HG02840 (cell line): Measurements from ENCODE around the gene ZNF618.

Source experiments
- ATAC-seq: cut with Tn5 transposase; IDR thresholded peaks from one replicate; pipeline ENCODE4 v1.9.1; 2021; ENCODE audit warnings: mild to moderate bottlenecking, moderate library complexity, moderate number of reproducible peaks; ENCODE audit not compliant: unreplicated experiment, low FRiP score

The ZNF618 gene

DNA sequence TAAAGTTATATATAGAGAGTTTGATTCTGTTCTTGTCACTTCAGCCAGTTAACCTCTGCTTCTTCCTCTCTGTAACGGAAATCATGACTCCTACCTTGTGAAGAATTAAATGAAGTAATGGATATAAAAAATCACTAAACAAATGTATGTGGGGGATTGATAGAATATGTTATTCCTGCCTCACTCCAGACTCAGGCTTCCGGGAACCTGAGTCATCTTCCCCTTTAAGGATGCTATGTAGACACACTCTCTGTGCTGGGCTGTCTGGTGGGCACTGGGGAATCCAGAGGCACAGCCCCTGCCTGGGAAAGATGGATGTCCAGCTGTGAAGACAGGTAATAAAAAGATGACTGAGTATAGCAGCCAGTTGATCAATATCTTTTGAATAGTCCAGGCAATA, 77.4 kb downstream of the ZNF618 start:
- ATAC-seq = no peak

DNA sequence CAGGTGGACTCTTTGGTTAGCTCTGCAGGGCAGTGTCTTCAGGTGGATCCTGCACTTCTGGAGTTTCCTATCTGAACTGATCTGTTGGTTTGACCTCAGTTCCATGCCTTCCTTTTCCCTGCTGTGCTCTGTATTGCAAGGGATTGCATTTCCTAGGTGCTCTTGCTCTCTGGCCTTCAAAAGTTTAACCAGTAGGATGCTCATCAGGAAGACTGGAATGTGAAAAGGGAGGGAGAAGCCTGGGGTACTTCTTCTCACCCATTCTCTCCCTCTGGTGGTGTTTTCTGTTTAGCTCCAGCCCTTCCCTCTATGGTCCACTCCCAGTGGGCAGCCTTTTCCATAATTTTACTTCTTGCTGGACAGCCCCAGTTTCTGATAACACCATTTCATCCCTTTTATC, 78.5 kb downstream of the ZNF618 start:
- ATAC-seq = no peak

DNA sequence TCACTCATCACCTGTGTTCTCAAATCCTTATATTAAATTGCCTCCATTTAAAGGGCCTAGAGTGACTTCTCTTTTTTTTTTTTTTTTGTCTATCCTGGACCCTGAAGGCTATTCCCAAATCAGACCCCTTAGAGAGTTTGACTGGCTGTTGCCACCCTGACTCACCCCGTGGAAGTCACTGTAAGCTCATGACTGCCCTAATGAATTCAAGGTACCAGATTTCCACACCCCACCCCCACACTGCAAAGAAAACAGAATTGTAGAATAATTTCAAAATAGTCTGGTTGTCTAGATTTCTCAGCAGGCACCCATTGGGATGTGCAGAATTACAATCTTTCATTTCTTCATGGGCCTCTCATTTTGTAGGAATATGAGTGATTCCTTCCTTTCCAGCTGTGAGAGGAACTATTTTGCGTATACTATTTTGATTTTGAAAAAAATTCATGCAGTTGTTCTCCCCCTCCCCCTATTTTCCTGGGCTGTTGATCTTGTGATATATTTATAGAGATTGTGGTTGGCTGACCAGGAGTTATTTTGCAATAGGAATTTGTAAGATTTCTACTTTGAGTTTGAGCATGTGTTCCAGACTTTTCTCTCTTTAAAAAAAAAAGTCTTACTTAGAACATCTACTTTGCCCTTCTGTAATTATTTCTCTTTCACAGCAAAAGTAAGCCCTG, 79.1 kb downstream of the ZNF618 start:
- ATAC-seq = no peak

DNA sequence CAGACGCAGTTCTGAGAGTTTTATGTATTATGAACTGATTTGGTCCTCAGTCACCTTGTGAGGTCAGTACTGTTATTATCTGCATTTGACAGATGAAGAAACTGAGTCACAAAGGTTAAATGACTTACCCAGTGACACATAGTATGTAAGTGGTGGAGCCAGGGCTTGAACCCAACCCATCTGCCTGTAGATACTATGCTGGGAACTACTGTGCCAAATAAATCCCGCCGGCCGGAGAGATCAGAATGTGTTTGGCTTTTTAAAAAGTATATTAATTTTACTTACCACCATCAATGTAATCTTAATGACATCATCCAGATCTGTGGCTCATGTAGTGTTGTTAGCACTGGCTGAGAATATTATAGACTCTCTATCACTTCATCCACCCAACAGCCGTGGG, 80.8 kb downstream of the ZNF618 start:
- ATAC-seq = no peak

DNA sequence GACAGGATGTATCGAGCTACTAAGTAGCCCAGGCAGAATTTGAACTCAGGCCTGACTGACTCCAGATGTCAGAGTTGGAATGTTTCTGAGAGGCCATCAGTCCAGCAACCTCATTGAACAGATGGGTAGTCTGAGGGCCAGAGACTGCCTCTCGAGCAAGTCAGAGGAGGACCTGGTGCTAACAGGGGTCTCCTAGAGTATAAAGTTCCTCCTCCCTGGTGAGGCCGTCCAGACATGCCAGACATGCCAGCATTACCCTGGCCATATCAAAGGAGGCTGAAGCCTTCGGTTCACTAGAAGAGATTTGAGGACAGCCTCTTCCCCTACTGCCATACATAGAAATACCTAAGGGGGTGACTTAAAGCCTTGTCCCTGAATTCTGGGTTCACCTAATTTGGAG, 81.2 kb downstream of the ZNF618 start:
- ATAC-seq = no peak

DNA sequence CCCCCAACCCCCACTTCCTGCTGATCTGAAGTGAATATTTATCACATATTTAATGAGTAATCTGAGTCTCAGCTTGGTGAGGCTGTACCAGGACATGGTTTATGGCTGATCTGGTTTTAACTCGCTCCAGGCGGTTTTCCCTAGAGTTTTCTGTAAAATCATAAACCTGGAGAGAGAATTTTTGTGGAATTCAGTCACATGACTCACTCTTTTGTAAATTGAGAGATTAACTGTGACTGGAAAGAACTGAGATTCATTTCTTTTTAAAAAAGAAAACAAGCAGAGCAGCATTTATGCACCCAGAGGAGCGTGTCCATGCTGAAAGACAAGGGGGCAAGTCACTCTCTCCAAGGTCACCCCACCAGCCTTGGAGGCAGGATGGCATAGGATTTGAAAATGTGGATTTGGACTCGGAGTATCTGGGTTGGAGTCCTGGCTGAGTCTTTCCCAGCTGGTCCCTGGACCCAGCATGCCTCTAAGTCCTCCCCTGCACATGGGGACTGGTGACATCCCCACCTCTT, 81.8 kb downstream of the ZNF618 start:
- ATAC-seq = no peak

DNA sequence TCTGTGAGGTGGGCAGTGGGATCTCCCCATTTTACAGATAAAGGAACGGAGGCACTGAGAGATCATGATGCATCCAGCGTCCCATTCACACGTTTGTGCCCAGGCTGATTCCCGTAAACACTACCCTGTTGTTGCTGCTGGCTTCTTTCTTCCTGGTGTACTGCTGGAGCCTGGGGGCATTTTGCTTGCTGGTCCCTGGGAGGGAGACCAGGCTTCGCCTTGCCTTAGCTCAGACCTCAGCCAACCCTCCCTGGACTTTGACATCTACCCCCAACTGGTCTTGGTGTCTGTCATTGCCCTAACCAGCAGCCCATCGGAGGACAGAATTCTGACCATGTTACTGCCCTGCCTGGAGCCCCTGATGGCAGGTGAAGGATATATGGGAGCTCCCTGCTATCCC, 82.4 kb downstream of the ZNF618 start:
- ATAC-seq = no peak

DNA sequence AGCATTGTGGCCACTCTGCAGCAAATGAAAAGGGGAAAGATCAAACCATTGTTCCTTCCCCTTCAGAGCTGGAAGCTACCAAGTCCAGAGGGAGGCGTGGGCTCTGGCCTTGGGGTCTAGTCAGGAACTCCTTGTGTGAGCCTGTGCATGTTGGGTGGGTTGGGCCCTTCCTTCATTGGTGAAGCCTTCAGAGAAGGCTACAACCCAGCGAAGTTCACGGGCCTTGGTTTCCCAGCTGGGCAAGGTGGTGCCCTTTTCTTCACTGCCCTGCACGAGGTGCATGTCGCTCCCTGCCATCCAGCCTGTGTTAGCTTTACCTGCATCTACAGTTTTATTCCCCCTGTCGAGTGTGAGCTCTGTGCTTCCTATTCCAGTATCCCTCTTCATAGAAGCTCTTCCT, 84.7 kb downstream of the ZNF618 start:
- ATAC-seq = no peak

DNA sequence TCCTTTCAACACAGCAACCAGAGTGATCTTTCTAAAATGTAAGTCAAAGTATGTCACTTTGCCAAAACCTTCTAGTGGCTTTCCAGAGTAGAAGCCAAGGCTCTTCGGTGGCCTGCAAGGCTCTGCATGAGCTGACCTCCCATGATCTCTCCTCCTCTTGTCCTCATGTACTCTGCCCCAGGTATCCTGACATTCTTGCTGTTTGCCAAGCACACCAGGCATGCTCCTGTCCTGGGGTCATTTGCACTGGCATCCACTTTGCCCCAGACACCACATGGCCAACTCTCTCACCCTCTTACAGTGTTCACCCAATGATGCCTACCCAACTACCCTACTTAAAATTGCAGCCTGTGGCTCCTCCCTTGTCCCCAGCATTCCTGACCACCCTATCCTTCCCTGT, 86.3 kb downstream of the ZNF618 start:
- ATAC-seq = no peak

DNA sequence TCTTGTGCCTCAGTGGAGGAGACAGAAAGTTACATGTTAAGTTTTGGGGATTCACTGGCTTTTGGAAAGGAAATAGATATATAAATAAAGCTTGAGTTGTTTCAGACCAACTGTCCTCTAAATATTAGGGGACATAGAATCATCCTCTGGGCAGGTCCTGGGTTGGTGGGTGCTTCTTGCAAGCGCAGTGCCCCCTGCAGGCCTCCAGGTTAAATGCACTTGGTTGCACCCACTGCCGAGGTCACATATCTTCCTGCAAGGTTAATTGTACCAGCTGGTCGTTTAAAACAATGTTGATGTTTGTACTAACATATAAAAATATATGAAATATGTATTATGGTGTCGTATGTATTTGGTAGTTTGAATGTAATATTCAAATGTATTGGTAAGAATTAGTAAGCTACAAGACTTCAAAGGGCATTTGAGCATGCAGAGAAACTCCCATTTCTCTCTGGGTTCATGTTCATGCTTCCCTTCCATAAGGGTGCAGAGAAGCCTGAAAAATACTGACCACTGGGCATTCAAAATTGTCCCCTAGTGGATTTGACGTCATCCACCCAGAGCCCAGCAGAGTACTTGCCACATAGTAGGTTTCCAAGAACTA, 87.0 kb downstream of the ZNF618 start:
- no peak for ATAC-seq

DNA sequence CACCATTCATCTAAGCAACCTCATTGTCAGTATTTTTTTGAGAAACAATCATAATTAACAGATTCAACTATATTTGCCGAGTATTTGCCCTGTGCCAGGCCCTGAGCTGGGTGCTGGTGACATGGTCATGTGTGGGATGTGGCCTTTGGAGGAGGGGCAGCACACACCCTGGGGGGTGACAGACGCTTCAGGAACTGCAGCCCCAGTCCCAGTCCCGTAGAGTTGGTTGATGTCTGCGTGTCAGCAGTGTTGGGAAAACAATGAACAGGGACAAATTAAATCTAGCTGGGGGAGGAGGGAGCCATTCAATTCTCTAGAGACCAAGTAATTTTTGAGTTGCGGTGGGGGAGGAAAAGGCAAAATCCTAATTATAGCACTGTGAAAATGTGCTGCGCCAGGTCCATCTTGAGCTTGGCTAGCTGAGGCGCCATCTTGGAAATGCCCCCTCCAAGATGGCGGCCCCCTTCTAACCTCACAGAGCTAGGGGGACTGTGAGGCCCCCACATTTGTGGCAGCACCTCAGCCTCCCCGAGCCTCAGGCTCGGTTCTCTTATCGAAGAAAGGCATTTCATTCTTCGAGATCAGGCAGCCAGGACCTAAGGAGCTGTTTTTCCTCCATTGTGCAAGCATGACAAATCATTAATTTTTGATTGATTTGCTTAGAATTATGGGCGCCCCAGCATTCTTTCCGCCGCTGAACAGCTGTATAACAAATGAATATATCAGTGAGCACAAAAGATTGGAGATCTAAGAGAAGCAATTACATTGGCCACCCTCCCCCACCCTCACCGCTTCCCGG, 87.8 kb downstream of the ZNF618 start:
- no peak for ATAC-seq

DNA sequence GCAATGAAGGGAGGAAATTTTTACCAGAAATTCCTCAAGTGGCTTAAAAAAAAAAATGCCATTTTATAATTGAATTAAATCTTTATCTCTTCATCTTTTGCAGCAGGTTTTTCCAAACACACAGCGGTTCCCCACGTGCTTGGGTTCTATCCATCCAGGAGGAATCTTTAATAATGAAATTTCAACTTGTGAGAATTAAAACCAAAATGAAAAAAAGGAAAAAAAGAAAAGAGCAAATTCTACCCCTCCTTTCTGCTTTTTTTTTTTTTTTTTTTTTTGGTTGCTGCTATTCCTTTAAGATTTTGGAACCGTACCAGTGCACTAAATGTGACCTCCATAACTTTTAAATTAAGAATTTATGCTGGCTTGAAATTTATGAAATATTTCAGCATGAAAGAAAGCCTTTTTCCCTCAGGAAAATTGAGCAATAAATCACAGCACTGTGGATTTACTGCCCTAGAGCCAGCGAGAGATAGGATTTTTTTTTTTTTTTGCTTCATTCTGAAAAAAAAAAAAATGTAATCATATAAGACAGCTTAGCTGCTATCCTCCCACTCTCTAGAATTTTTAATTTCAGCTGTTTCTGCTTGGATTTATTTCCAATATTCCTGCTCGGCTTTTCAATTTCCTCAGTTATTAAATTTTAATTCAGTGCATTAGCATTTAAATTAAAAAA, 88.5 kb downstream of the ZNF618 start:
- ATAC-seq = no peak

DNA sequence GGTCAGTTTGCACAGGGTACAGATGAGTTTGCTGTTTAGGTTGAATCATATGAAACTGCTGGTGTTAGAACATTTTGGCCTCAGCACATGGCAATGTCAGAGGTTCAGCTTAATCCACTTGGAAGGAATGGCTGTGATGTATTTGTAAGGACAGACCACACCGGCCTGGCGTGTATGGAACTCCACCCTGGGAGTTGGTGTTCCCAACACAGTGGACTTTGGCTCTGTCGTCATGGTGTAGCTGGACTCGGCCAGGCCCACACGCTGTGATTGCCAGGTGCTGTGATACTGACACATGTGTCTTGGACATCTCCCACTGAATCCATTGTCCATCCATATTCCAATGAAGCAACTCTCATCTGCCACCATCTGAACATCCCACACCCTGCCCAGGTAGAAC, 90.3 kb downstream of the ZNF618 start:
- no peak for ATAC-seq

DNA sequence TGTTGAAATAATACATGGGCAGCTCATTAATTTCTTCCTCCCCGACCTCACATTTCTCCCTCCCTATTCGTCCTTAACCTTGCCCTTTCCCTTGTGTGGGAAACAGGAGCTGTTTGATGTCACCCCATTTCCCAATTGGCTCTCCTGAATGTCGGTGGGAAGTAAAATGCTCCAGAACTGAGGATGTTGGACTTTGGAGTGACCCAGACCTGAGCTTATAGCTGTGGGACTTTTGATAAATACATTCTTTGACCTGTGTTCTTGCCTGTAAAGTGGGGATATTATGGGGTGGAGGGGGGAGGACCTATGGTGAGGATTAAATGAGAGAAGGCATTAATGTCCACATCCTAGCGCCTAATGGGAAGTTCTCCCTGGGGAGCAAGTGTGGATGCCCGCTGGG, 91.3 kb downstream of the ZNF618 start:
- no peak for ATAC-seq

DNA sequence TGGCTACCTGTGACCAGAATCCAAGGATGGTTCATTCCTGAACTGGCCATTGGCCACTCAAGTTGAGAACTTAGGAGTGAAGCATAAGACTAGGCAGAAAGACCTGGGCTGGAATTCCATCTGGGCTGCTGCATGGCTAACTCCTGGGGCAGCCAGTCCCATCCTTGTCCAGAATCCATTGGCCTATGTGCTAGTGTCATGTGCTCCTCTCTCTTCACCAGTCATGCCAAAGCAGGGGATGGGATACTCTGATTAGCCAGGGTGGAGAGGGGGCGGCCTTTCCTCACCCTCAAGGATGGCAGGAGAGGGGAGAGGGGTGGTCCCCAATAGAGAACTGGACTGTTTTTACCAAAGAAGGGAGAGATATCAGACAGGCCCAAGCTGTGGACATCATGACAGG, 93.2 kb downstream of the ZNF618 start:
- ATAC-seq = no peak

DNA sequence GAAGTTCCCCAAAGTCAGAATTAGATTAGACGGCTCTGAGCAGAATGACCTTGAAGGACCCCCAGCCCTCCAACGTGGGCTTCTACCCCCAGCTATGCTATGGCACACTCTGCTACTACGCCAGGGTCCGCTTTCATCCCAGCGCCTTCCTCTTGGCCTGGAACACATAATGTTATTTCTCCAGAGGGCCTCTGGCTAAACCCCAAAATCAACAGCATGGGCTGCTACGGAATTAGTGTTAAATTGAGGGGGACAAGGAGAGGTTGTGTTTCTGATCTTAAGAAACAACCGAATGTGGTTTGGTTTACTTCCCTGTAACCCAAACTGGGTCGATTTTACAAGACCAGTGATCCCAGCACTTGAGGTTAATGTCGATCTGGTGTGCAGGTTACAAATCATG, 97.1 kb downstream of the ZNF618 start:
- no peak for ATAC-seq

DNA sequence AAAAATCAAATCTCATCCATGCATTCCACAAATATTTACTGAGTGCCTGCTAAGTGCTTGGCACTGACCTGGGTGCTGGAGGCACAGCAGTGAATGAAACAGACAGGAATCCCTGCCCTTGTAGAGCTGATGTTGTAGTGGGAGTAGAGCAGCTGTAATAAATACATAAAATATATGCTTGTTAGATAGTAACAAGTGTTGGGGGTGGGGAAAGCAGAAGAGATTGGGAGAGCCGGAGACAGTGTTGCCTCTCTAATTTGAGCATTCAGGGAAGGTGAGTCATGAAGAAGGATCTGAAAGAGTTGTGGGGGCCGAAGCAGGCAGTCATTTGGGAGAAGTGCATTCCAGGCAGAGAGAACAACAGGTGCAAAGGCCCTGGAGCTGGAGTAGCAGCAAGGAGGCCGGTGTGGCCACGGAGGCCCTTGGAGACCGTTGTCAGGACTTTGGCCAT, 97.9 kb downstream of the ZNF618 start:
- no peak for ATAC-seq

DNA sequence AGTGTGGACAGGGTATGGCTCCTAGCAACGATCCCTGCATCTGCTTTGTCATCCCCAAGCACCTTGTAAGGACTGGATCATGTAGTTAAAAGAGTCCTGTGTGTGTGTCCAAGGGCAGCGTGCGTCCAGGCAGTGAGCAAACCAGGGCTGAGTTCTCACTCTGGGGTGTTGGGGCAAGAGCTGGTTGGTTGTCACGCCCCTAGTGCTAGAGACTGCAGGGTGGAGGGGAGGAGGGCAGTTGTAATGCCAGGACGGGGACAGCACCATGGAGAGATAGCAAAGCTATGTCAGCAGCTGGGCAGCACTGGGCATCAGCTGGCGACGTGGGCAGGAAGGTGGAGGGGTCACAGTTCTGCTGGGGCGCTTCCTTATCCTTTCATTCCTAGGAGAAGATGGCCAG, 100.8 kb downstream of the ZNF618 start:
- ATAC-seq = no peak

DNA sequence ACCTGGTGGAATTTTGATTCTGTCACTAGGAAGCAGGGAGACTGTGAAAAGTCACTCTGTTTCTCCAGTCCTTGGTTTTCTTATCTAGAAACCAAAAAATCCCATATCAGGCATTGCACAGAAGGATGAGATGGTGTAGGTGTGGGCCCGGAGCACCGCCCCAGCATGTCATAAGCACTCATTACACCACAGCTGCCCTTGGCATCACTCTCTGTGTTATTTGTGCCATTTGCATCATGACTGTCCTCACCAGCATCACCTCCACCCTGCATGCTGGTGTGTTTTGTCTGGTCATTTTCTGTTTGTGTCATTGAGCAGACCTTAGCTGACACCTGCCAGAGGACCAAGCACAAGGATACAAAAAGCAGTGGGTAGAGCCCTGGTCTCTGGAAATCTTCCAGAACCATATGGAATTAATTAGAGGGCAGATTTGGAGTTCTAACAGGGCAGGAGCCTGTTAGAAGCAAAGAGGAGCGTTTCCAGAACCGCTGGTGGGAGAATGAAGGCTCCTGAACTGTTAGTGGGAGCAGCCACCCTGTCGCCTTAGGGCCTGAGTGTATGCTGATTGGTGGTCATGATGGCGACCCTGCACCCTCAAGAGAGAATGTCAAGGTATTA, 102.7 kb downstream of the ZNF618 start:
- ATAC-seq = no peak

DNA sequence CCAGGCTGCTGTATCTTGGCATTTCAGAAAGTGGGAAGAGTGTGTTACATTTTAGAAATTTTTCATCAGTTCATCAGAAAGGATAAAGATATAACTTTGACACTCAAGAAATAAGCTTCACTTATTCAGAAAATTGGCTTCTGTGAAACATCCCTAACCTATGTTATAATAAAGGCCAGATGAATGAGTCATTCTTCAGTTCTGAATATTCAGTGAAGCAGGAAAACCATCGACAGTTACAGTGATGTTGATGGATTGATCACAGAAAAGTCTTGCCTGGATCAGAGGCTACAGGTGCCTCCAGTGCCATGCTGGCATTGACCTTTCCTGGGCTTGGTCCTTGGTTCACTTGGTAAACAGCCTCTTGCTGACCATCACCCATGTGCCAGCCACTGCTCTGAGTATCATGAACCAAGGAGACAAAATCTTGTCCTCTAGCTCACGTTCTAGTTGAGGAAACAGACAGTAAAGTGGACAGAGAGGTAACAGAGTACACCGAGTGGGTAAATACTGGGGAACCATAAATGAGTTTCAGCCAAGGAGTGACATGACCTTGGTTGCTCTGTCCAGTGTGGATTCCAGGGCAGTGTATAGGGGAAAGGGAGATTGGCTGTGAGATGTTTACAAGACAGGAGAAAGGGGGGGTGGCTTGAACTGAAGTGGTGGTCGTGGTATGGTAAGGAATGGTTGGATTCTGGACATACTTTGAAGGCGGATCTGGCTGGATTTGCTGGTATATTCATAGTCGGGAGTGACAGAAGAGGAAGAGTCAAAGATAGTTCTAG, 103.4 kb downstream of the ZNF618 start:
- no peak for ATAC-seq
